ENCODE data around the gene NDUFA12.

NDUFA12 gene

DNA sequence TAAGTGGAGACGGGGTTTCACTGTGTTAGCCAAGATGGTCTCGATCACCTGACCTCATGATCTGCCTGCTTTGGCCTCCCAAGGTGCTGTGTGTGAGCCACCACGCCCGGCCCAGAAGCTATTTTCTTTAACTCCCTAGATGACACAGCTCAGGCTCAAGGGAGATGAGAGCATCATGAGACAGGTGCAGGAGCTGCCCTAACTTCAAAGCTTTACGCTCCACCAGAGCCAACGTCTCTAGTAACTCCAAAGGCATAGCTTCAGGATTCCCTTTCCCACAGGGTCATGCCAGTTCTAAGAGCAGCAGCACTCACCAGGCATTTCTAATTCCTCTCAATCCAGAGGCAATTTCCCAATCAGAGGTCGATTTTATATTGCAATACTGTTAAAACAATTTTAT, 21.0 kb downstream of the NDUFA12 start:
- in situ Hi-C loops (cut with MboI; ENCODE audit: low sequenced_read_pairs), result no loop called here

DNA sequence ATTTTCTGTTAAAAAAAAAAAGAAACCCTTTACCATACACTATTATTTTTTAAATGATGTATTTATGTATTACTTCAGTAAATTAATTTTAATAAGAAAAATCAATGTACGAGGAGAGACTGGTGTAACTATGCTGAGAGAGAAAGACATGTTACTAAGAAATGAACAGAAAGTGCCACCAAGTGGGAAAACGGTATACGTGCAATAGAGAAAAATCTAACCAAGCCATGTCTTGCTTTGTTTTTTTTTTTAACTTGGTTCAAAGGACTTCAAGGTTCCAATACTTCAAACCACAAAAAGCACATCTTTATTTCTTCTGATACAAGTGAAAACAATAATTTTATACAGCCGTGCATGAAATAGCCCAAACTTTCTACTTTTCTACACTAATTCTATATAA, 22.9 kb downstream of the NDUFA12 start:
- in situ Hi-C loops (cut with MboI; ENCODE audit: low sequenced_read_pairs), result no loop called here

DNA sequence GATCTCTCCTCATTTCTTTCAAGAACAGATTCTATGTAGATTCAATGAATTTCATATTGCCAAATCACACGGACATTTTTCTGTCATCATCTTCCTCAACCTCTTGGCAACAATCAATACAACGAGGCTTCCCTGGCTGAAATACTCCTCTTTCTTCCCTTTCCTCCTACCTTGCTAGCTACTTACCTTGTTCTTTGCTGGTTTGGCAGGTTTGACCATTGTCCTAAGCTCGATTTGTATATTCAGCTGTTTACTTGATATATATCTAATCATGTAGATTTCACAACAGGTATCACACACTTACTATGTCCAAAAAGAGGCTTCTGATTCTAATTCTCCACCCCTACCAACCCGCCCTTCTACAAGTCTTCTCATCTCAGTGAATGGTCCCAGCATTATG, 23.6 kb downstream of the NDUFA12 start:
- in situ Hi-C loops (cut with MboI; ENCODE audit: low sequenced_read_pairs), result no loop called here

DNA sequence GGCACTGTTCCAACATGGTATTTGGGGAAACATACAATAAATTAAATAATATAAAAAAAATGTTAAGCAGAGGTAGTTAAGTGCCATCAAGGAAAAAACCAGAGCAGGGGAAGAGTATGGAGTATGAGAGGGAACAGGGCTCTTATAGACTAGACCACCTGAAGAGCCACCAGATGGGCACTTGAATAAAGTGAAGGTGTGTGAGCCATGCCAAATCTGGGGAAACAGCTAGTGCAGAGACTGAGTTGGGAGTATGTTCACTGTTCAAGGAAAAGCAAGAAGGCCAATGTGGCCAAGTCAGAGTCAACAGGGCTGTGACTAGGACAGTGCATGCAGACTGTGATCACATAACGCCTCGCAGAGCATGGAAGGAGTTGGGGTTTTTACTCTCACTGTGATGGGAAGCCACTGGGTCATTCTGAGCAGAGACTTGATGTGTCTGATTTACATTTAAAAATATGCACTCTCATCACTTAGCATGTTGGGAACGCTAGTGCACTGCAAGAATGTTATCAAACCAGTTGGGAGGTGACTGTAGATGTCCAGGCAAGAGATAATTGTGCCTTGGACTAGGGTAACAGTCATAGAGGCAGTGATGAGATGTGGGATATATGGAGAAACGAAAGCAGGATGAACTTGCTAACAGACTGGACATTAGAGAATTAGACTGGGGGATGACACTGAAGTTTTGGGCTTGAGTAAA, 25.6 kb downstream of the NDUFA12 start:
- in situ Hi-C loops (cut with MboI; ENCODE audit: low sequenced_read_pairs), result no loop called here

DNA sequence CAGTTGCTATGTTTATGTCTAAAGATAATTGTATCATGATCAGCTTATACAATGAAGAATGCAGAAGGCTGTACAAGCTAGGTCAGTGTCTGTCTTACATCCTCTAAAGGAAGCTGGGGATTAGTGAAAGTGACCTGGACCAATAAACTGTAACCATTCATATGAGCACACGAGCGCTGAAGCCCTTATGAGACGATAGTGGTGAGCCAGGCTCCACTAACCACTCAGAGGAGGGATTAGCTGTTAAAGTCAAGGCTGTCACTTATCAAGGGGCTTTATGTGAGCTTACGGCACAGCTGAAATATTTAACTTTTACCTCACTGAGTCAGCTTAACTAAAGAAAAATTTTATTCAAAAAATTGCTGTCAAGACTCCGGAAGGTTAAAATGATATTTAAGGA, 30.3 kb downstream of the NDUFA12 start:
- in situ Hi-C loops (cut with MboI; ENCODE audit: low sequenced_read_pairs), result no loop called here

DNA sequence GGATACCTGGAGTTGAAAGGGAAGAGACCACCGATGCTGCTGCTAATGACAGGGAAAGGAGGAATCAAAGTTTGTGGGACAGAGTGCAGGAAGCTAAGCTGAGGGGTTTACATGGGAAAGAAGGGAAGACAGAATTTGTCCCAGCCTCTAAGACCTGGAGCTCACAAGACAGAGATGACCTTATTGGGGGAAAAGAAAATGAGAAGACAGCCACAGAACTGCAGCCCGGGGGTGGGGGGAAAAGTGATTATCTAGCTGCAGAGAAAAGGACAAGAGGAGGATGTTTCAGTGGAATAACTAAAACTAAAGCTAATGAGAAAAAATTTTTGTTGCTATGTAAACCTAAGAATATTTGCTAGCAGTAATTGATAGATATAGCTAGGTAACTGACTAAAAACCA, 30.7 kb downstream of the NDUFA12 start:
- in situ Hi-C loops (cut with MboI; ENCODE audit: low sequenced_read_pairs), result no loop called here

DNA sequence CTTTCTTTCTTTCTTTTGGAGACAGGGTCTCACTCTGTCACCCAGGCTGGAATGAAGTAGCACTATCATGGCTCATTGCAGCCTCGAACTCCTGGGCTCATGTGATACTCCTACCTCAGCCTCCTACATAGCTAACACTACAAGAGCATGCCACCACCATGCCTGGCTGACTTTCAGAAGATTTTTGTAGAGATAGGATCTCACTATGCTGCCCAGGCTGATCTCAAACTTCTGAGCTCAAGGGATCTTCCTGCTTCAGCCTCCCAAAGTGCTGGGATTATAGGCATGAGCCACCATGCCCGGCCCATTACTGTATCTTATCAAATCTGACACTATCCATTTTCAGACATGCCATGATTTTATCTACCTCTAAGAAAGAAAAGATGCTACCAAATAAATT, 31.6 kb downstream of the NDUFA12 start:
- in situ Hi-C loops (cut with MboI; ENCODE audit: low sequenced_read_pairs), result no loop called here

DNA sequence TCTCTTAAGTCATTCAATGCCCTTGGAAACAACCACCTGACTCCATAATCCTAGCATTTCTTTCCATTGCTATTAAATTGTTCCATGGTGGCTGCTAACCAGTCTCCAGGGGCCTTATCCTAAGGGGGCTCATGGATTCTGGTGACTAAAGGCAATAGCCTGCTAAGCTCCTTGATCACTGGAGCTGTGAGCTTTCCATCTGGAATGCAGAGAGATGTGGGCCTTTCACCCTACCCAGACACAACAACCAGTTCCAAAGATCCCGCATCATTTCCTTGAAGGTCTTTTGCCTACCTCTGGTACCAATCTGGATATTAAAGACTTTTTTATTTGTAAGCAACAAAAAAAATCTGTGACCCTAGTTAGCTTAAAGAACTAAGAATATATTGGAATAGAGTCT, 32.9 kb downstream of the NDUFA12 start:
- in situ Hi-C loops (cut with MboI; ENCODE audit: low sequenced_read_pairs), result no loop called here

DNA sequence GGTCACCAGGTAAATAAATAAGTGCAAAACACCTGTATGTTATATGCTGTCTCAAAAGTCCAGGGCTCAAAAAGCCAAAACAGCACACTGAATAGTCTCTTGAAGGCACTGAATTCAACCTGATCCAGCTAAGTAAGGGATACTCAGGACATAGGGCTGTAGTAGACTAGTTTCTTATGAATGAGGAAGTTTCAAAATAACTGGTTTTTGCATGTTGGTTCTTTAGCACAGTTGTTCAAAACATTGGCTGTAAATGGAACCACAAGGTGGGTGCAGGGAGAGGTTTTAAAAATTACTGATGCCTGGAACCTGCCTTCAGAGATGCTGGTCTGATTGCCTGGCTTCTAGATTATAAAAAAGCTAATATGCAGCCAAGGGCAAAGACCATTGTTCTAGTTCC, 34.1 kb downstream of the NDUFA12 start:
- in situ Hi-C loops (cut with MboI; ENCODE audit: low sequenced_read_pairs), result no loop called here

DNA sequence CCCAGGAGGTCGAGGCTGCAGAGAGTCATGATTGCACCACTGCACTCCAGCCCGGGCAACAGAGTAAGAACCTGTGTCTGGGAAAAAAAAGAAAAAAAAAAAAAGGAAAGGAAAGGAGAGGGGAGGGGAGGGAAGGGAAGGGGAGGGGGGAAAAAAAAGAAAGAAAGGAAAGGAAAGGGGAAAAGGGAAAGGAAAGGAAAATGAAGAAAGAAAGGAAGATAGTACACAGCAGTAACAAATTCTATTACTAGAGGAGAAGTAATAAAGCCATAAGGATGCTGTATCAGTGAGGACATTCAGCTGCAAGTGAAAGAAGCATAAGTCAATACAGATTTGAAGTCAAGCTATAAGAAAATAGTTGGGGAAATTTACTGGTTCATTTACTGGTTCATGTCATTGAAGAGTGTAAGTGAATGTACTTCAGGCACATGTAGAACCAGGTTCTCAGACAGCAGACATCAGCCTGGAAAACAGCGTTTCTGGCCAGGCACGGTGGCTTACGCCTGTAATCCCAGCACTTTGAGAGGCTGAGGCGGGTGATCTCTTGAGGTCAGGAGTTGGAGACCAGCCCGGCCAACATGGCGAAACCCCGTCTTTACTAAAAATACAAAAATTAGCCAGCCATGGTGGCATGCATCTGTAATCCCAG, 37.4 kb downstream of the NDUFA12 start:
- in situ Hi-C loops (cut with MboI; ENCODE audit: low sequenced_read_pairs), result no loop called here

DNA sequence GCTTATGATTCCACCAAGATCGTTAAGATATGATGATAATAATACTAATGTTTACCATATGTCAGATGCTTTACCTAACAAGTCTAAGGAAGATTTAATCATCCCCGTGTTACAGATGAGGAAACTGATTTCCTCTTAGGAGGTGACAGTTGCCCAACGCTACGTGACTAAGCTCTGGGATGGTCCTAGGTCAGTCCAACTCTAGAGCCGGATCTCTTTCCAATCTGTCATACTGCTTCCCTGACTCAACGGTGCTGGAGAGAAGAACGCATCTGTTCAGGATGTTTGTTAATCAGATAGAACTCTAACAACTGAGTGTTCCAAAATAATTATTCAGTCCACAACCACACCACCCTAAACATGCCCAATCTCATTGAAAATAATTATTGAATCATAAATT, 39.8 kb downstream of the NDUFA12 start:
- in situ Hi-C loops (cut with MboI; ENCODE audit: low sequenced_read_pairs), result no loop called here

DNA sequence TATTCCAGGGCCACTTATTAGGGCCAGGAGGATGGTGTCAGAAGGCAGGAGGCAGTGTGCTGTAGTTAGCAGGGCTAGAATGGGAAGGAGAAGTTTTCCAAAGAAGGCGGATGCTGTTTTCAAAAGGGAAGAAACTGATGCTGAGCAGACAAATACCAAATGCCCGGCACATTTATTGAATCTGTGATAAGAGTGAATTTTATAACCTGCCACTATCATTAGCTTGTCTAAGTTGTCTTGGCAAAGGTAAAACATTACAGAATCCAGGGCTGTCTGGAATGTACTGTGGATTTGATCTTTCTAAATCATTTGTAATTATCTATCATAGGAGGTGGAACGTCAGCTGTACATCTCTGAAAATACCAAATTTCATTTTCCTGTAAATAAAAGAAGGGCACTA, 40.8 kb downstream of the NDUFA12 start:
- in situ Hi-C loops (cut with MboI; ENCODE audit: low sequenced_read_pairs), result no loop called here

DNA sequence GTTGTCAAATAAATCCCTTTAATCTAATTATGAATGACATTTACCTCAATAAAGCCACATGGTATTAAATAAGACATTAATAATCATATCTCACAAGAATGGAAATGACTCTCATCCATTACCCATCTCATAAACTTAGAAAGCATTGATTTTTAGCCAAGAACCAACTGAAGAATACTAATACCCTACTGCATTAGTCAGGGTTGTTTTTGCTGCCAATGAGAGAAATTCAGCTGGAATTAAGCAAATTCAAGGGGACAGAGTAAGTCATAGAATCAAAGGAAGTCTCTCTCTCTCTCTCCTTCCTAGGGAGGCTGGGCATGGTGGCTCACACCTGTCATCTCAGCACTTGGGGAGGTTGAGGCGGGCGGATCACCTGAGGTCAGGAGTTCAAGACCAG, 41.6 kb downstream of the NDUFA12 start:
- in situ Hi-C loops (cut with MboI; ENCODE audit: low sequenced_read_pairs), result no loop called here

DNA sequence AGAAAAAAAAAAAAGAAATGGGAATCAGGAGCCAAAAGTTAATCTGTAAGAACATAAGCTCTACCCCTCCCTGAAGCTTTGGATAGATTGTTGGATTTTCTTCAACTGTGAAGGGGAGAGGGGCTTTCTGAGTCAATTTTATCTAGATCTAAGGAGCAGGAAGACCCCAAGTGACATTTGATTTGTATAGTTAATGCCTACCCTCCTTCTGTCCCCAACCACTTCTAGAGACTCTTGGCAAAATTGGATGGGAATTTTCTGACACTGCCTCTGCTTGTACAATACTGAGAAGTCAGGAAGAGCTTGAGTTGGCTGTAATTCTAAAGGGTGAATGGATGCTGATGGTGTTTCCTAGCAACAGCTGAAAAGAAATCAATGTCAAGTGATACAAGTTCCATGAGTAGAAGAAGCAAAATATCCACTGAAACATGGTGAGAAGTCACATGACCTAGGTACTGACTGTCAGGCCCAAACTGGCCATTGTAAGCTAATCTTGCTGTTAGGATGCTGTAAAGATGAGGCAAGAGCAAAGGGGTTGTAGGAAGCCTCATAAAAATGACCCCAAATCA, 42.2 kb downstream of the NDUFA12 start:
- in situ Hi-C loops (cut with MboI; ENCODE audit: low sequenced_read_pairs), result no loop called here

DNA sequence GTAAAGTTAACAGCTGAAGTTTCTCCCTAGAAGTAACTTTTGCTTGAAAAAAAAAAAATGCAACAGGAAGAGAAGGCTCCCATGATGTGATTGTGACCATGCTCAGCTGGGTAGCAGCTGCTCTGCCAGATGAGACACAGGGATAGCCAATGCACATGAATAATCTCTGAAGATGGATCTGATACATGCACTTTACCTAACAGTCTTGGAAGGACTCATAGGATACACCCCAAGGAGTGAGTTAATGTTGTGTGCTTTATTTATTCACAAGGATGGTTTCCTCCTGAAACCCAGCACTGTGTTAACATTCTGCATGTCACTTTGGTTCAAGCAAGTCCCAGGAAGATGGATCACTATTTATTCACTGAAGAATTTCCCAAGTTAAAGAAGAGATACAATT, 46.5 kb downstream of the NDUFA12 start:
- in situ Hi-C loops (cut with MboI; ENCODE audit: low sequenced_read_pairs), result no loop called here

DNA sequence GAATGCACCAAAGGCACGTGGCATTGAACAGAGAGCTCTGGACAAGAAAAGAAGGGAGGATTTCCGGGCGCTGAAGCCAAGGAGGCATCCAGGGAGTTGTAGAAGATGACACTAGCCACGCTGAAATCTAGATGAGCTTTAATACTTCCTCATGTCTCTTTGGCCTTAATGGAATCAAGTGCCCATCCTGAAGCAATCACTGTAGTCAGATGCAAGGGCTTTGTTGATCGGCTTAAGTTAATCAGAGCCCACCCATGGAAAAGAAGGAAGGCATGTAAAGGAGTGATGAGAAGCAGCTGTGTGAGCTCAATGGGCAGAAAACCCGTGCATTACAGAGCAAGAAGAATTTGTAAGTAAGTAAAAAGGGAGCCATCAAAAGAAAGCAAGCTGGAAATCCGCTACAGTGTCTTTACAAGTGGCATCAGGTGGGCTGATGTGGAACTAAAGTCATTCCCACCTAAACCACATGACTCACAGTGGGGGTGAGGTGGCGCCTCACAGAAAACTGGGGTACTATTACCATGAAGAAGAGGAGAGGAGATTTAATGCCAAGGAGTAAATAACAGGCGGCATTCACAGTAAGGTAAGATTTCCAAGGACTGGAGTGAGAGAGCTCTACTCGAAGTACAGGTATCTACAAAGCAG, 48.4 kb downstream of the NDUFA12 start:
- in situ Hi-C loops (cut with MboI; ENCODE audit: low sequenced_read_pairs), result no loop called here

DNA sequence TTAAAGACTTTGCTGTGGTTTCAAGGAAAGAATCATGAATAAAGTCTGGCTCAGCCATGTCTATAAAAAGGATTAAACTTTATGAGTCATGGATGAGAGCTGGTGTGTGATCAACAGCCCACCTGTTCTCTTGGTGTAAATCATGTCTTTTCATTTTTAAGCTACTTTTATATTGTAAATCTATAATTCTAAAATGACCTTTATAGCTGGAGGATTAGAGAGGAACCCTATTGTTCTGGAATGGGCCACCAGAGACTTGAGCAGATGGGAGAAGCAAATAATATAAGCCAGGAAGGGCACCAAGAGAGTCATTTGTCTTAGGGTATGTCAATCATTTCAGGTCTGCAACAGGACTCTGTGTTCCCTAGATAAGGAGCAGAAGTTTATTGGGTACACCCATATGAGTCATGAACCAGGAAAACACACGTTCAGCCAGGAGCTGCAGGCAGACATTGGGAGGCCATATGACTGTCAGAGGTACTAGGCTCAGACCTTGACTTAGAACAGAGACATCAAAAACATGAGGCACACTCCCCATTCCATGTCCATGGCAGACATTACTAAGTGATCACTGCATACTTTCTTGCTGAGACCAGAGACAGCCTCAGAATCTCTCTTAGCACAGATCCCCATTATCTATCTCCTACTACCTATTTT, 49.3 kb downstream of the NDUFA12 start:
- in situ Hi-C loops (cut with MboI; ENCODE audit: low sequenced_read_pairs), result no loop called here

DNA sequence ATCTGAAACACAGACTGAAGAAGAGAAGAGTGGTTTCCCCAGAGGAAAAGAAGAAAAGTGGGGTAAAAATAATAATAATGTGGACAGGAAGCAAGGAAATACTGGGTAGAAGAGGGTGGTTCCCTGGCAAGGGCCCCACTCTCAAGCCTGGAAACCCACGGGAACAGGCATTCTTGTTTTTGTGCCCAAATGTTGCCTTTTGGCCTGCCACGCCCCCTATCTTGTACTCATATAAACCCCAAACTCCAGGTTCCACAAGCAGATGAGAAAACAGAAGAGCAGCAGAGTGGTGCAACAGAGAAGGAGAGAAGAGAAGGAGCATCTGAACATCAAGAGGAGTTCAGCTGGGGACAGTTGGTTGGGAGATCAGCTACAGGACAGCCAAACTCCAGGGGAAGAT, 51.2 kb downstream of the NDUFA12 start:
- in situ Hi-C loops (cut with MboI; ENCODE audit: low sequenced_read_pairs), result no loop called here

DNA sequence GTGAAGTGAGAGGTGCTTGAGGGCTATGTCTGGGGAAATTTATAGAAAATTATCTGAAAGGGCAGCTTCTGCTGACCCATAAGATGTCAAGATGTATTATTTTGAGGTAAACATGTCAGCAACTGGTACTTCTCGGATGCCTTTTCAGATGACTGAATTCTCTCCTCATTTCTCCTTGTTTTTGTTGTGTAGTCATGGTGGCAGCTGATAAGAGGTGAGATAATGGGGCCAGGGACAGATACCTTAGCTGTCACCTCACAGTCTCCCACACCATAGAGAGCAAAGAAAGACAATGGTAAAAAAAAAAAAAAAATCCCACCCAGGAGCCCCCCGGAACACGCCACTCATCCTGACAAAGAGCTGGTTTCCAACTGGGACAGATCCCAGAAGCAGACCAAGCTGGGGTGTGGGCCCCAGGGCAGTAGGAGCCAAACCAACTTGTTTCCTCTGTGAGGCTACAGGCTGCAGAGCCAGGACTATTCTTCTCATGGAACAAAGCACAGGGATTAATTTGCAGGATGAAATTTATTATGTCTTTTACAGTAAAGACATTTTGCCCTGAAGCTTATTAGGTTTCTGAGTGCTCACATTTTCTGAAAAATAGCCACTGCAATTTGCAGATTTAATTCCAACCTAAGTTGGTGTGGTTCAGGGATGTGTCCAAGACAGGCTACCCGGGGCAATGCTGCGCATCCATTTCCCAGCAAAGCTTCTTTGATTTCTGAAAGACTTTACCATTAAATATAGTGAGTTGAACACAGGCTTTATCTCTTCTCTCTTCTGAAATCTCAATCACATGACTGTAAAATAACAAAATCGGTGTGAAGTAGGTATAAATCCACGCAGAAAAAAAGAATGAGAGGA, 52.2 kb downstream of the NDUFA12 start:
- in situ Hi-C loops (cut with MboI; ENCODE audit: low sequenced_read_pairs), result no loop called here

DNA sequence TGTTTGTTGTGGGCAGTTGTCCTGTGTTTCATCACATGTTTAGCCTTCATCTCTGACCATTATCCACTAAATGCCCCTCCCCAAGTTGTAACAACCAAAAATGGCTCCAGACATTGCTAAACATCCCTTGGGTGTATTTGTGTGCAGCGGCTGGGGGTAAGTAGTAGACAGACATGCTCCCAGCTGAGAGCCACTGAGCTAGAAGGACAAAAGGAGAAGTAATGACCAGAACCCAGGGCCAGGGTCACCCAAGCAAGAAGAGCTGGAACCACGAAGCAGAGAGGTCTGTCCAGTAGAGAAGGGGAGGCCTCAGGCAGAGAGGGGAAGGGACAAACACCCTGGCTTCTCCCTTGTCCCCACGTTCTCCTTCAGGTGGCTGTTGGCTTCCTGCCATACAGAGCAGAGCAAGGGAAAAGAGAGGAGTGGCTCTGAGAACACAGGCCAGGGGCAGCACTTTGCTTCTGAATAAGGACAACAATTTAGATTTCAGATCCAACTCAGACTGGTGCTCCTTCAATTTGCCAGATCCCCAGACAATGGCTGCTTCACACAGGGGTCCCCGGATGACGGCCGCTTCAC, 55.2 kb downstream of the NDUFA12 start:
- in situ Hi-C loops (cut with MboI; ENCODE audit: low sequenced_read_pairs), result no loop called here
